Measurements from ENCODE around the gene MED19.

The MED19 gene

GRCh38 chr11:57663975-57664374, 48.0 kb downstream of the MED19 start:
- TF ChIP-seq CTCF (conservative IDR thresholded peaks at IDR 0.05; ENCODE audit: low read depth, low read length) = no peak
- DNase-seq (ENCODE audit: low read depth) = no peak
- H3K4me3 ChIP-seq (ENCODE audit: low read depth, low read length) = no peak overlapping the region

- DNase-seq (ENCODE audit: low read depth) = no peak
- no peak overlapping the region for H3K4me3 ChIP-seq (ENCODE audit: low read depth, low read length)
- peak; percentile 19 for TF ChIP-seq CTCF (conservative IDR thresholded peaks at IDR 0.05; ENCODE audit: low read depth, low read length)
These were observed 49.1 kb downstream of the MED19 start for GRCh38 chr11:57662893-57663292.

- no peak for TF ChIP-seq CTCF (conservative IDR thresholded peaks at IDR 0.05; ENCODE audit: low read depth, low read length)
- DNase-seq (ENCODE audit: low read depth) = no peak
- no peak overlapping the region for H3K4me3 ChIP-seq (ENCODE audit: low read depth, low read length)
These were observed 52.3 kb downstream of the MED19 start for GRCh38 chr11:57659669-57660068.

- TF ChIP-seq CTCF (conservative IDR thresholded peaks at IDR 0.05; ENCODE audit: low read depth, low read length) = no peak
- no peak for DNase-seq (ENCODE audit: low read depth)
These were observed 54.0 kb downstream of the MED19 start for GRCh38 chr11:57658023-57658361.

GRCh38 chr11:57657194-57658022, 54.6 kb downstream of the MED19 start, which contains the start of gene CLP1:
TSS of gene CLP1 (plus strand) at chr11:57657762. CDS start at chr11:57659477, 1,715 bp downstream.
- H3K4me3 ChIP-seq (ENCODE audit: low read depth, low read length) = peak within 1 kb of the TSS; percentile 87
- DNase-seq (ENCODE audit: low read depth) = peak; percentile 99

More at GRCh38 chr11:57658023-57658361, 54.0 kb downstream of the MED19 start:
- H3K4me3 ChIP-seq (ENCODE audit: low read depth, low read length) = peak overlapping the region; percentile 87

GRCh38 chr11:57656885-57657193, 55.2 kb downstream of the MED19 start:
- DNase-seq (ENCODE audit: low read depth) = no peak
- no peak for TF ChIP-seq CTCF (conservative IDR thresholded peaks at IDR 0.05; ENCODE audit: low read depth, low read length)
- H3K4me3 ChIP-seq (ENCODE audit: low read depth, low read length) = peak overlapping the region; percentile 87

More at GRCh38 chr11:57657194-57658022, 54.6 kb downstream of the MED19 start, which contains the start of gene CLP1:
- no peak for TF ChIP-seq CTCF (conservative IDR thresholded peaks at IDR 0.05; ENCODE audit: low read depth, low read length)
